Epidermal melanocyte (primary cell): ENCODE results near the gene GMEB2.
"Not testable (repeated sequence)": the region's sequence is repeated elsewhere in the genome, so short reads cannot be mapped to it uniquely, and the experiment has no call there.

Experiments used
- DNase-seq: peaks from one replicate; pipeline ENCODE4 v3.0.0; 2011; ENCODE audit warnings: low spot score; ENCODE audit not compliant: insufficient read length

The GMEB2 gene

GRCh38 chr20:63613863-63614594, 12.9 kb downstream of the GMEB2 start:
- not testable (repeated sequence) for DNase-seq

GRCh38 chr20:63612276-63612931, 14.5 kb downstream of the GMEB2 start:
- no peak for DNase-seq

- DNase-seq = no peak
Observed at GRCh38 chr20:63611646-63612045, 15.3 kb downstream of the GMEB2 start.

- DNase-seq = no peak
Observed at GRCh38 chr20:63610581-63611435, 16.1 kb downstream of the GMEB2 start.

GRCh38 chr20:63606686-63607085, 20.2 kb downstream of the GMEB2 start:
- DNase-seq = no peak

- DNase-seq = no peak
Observed at GRCh38 chr20:63602321-63602720, 24.6 kb downstream of the GMEB2 start.

GRCh38 chr20:63601679-63602078, 25.2 kb downstream of the GMEB2 start:
- DNase-seq = not testable (repeated sequence)

- no peak for DNase-seq
Observed at GRCh38 chr20:63599396-63600050, 27.4 kb downstream of the GMEB2 start.

GRCh38 chr20:63598479-63599395, 28.2 kb downstream of the GMEB2 start:
- DNase-seq = no peak

GRCh38 chr20:63597651-63598478, 29.0 kb downstream of the GMEB2 start:
- no peak for DNase-seq

GRCh38 chr20:63596423-63596822, 30.5 kb downstream of the GMEB2 start:
- DNase-seq = no peak

GRCh38 chr20:63595416-63596127, 31.3 kb downstream of the GMEB2 start:
- no peak for DNase-seq

- peak; percentile 57 for DNase-seq
Observed at GRCh38 chr20:63594043-63594561, 32.8 kb downstream of the GMEB2 start.

GRCh38 chr20:63592661-63593060, 34.2 kb downstream of the GMEB2 start:
- DNase-seq = no peak

GRCh38 chr20:63591786-63592355, 35.0 kb downstream of the GMEB2 start:
- DNase-seq = no peak

- DNase-seq = no peak
Observed at GRCh38 chr20:63591147-63591533, 35.8 kb downstream of the GMEB2 start.

- no peak for DNase-seq
Observed at GRCh38 chr20:63590218-63591146, 36.4 kb downstream of the GMEB2 start.
